Measurements from ENCODE around the gene CFAP65. TPM values are rescaled to one million over a fixed set of nuclear protein-coding genes. Genes with fewer than 3 reads are reported as not detected.

CFAP65 gene
- total and polyA plus RNA-seq, 10 donors: 0.28 TPM; not detected in 9

GRCh38 chr2:219037783-219038499 lies 3.4 kb downstream of the CFAP65 start:
- WGBS, 5 donors: 44 to 72% (median 57%) methylated on average over 8 of the region's 8 CpGs

GRCh38 chr2:219035942-219036341 lies 5.4 kb downstream of the CFAP65 start:
- Histone ChIP-seq H3K4me3 (no peak overlapping the region), H3K36me3 (no peaks in the 10 kb centered on the region), H3K9me3 (no peaks in the 10 kb centered on the region), H3K27ac (no peak overlapping the region), H3K27me3 (replicated peaks in 1 of 7) (peaks cover 0 to 96% (median 8%) of the 10 kb centered on the region in 7 donors), H3K4me1 (peaks cover 0 to under 1% (median 0%) of the 10 kb centered on the region in 6 donors)
- TF ChIP-seq CTCF (IDR thresholded peaks at IDR 0.05 in 8 of 11, conservative IDR thresholded peaks at IDR 0.05 in 3 of 11) (no peak), POLR2A (IDR thresholded peaks at IDR 0.05) (no peak), POLR2AphosphoS5 (IDR thresholded peaks at IDR 0.05) (no peak)
- no peak for DNase-seq
- intact Hi-C loops (cut with DNase I; ENCODE audit: low total_unique reads): no loop called here
- 71 to 90% (median 80%) methylated on average over 2 of the region's 2 CpGs for WGBS, 5 donors

More at GRCh38 chr2:219037783-219038499, 3.4 kb downstream of the CFAP65 start:
- no peaks in the 10 kb centered on the region for H3K36me3 ChIP-seq
- H3K4me1 ChIP-seq: peaks cover 0 to 8% (median 2%) of the 10 kb centered on the region in 6 donors
- intact Hi-C loops (cut with DNase I; ENCODE audit: low total_unique reads): no loop called here
- DNase-seq: no peak
- H3K4me3 ChIP-seq: no peak overlapping the region
- no peak overlapping the region for H3K27ac ChIP-seq
- TF ChIP-seq POLR2A (IDR thresholded peaks at IDR 0.05) (no peak), CTCF (IDR thresholded peaks at IDR 0.05 in 8 of 11, conservative IDR thresholded peaks at IDR 0.05 in 3 of 11) (no peak), POLR2AphosphoS5 (IDR thresholded peaks at IDR 0.05) (no peak)
- no peaks in the 10 kb centered on the region for H3K9me3 ChIP-seq
- peaks cover 0 to 96% (median 28%) of the 10 kb centered on the region in 7 donors for H3K27me3 ChIP-seq (replicated peaks in 1 of 7)

GRCh38 chr2:219034823-219035222 lies 6.5 kb downstream of the CFAP65 start:
- DNase-seq: no peak
- Histone ChIP-seq H3K4me1 (no peaks in the 10 kb centered on the region), H3K9me3 (no peaks in the 10 kb centered on the region), H3K27ac (no peak overlapping the region), H3K4me3 (no peak overlapping the region), H3K27me3 (replicated peaks in 1 of 7) (peaks cover 0 to 96% (median 12%) of the 10 kb centered on the region in 7 donors), H3K36me3 (no peaks in the 10 kb centered on the region)
- WGBS, 5 donors: 56 to 66% (median 60%) methylated on average over 6 of the region's 6 CpGs
- intact Hi-C loops (cut with DNase I; ENCODE audit: low total_unique reads): no loop called here
- TF ChIP-seq CTCF (IDR thresholded peaks at IDR 0.05 in 8 of 11, conservative IDR thresholded peaks at IDR 0.05 in 3 of 11) (no peak), POLR2AphosphoS5 (IDR thresholded peaks at IDR 0.05) (no peak), POLR2A (IDR thresholded peaks at IDR 0.05) (no peak)

GRCh38 chr2:219032051-219032745 lies 9.1 kb downstream of the CFAP65 start:
- 78 to 89% (median 84%) methylated on average over 21 to 23 of the region's 23 CpGs for WGBS, 5 donors
- DNase-seq: peak; percentile 32
- H3K27me3 ChIP-seq (replicated peaks in 1 of 7): peaks cover 0 to 82% (median 12%) of the 10 kb centered on the region in 7 donors
- no peaks in the 10 kb centered on the region for H3K36me3 ChIP-seq
- TF ChIP-seq POLR2AphosphoS5 (IDR thresholded peaks at IDR 0.05) (no peak), POLR2A (IDR thresholded peaks at IDR 0.05) (no peak), CTCF (IDR thresholded peaks at IDR 0.05 in 8 of 11, conservative IDR thresholded peaks at IDR 0.05 in 3 of 11) (no peak)
- intact Hi-C loops (cut with DNase I; ENCODE audit: low total_unique reads): no loop called here
- no peak overlapping the region for H3K4me3 ChIP-seq
- no peaks in the 10 kb centered on the region for H3K9me3 ChIP-seq
- H3K27ac ChIP-seq: no peak overlapping the region
- no peaks in the 10 kb centered on the region for H3K4me1 ChIP-seq

Data from spleen (tissue), 11 donors.